HG03066 (cell line): ENCODE results near the gene SULT2B1.
"Not testable (repeated sequence)": the region's sequence is repeated elsewhere in the genome, so short reads cannot be mapped to it uniquely, and the experiment has no call there.

ENCODE experiments used
- ATAC-seq: cut with Tn5 transposase; IDR thresholded peaks from one replicate; pipeline ENCODE4 v1.9.1; 2021; ENCODE audit warnings: low read depth; ENCODE audit not compliant: unreplicated experiment

SULT2B1 gene

GRCh38 chr19:48551437-48552302 lies at the start of gene SULT2B1:
Gene SULT2B1, plus strand, starts transcription at chr19:48552172. Its CDS starts 81 bp downstream, at chr19:48552253.
- ATAC-seq, result no peak

GRCh38 chr19:48502350-48503018 lies 49.5 kb upstream of the SULT2B1 start:
- ATAC-seq, result no peak

- no peak for ATAC-seq
These were observed 45.7 kb upstream of the SULT2B1 start for GRCh38 chr19:48506138-48506733.

DNA sequence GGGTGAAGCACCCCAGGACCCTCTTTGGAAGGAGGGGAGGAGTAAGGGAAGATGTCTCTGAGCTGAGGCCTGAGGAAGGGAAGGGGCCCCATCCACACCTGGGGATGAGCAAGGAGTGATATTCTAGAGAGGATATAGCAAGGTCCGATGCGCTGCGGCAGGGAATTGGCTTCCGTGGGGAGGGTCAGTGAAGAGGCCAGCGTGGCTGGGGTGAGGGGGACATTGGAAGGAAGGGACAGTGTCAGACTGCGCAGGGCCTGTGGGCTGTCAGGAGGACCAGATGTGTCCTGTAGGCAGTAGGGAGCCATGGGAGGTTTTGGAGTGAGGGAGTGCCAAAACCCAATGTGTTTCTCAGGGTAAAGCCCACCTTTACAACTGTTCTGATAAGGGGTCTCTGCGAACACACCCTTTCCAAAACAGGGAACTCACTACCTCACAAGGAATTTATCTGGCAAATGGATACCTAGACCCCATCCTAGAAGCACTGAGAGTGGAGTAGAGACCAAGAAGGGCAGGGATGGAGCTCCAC lies 44.0 kb upstream of the SULT2B1 start:
- no peak for ATAC-seq

GRCh38 chr19:48508729-48509411 lies 43.1 kb upstream of the SULT2B1 start:
- no peak for ATAC-seq

GRCh38 chr19:48509467-48510194 lies 42.3 kb upstream of the SULT2B1 start:
- ATAC-seq, result no peak

DNA sequence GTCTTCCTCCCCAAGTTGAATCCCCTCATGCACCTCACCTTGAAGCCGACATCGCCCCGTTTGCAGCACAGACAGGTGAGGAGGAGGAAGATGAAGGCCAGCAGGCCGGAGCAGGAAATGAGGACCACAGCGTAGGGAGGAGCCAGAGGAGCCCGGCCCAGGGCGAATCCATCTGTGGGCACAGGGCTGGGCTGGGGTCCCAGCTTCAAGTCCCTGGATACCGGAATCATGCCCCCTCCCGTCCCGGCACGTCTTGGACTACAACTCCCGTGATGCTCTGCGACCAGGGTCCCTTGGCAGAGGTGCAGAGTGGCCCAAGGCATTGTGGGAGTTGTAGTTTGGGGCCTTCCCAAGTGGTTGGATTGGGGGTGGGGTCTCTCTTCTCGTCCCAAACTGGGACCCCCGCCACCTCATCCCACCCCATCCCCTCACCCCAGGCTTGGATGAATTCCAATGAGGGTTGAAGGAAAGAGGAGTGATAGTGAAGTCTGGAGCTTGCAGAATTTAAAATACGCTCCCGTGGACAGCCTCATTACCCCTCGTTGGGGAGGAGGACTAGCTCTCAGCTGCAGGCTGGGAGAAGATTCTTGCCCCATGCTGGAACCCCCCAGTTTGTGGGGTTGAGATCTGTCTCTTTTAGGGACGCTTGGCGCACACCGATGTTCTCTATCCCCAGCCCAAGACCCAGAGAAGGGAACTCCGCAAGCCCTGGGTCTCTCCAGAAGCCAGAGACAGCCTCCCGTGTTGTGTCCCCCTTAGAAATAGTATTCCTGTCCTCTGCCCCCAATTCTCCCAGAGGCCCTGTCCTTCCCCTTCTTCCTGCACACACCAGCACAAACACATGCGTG lies 41.3 kb upstream of the SULT2B1 start:
- ATAC-seq, result no peak

DNA sequence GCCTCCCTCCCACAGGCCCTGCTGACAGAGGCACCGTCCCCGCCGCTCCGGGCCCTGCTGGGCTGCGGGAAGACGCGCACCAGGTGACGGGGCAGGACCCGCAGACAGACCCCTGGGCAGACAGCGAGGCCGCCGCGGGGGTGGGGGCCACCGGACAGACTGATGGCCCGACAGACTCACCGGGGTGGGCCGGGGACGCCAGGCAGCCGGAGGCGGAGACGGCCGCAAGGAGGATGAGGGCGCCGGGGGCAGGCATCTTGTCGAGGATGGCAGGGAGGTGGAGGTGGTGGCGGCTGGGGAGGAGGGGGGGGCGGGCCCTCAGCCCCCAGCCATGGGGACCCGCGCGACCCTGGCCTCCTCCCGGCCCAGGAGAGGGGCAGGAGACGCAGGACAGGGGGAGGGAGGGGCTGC lies 40.6 kb upstream of the SULT2B1 start:
- ATAC-seq, result no peak

- no peak for ATAC-seq
These were observed 40.0 kb upstream of the SULT2B1 start, which contains the start of gene LMTK3 for GRCh38 chr19:48511800-48512503. Gene LMTK3, minus strand, starts transcription at chr19:48511835. Its CDS starts 259 bp downstream, at chr19:48511576.

- ATAC-seq, result no peak
These were observed 39.3 kb upstream of the SULT2B1 start for GRCh38 chr19:48512504-48513288.

GRCh38 chr19:48513289-48514122 lies 38.5 kb upstream of the SULT2B1 start:
- ATAC-seq, result no peak

GRCh38 chr19:48514123-48514458 lies 37.9 kb upstream of the SULT2B1 start:
- no peak for ATAC-seq

- ATAC-seq, result no peak
These were observed 35.4 kb upstream of the SULT2B1 start for GRCh38 chr19:48516536-48516935.

GRCh38 chr19:48518207-48518606 lies 33.8 kb upstream of the SULT2B1 start:
- no peak for ATAC-seq

- not testable (repeated sequence) for ATAC-seq
These were observed 32.5 kb upstream of the SULT2B1 start for GRCh38 chr19:48519426-48519825.

- no peak for ATAC-seq
These were observed 31.8 kb upstream of the SULT2B1 start for GRCh38 chr19:48520134-48520533.

DNA sequence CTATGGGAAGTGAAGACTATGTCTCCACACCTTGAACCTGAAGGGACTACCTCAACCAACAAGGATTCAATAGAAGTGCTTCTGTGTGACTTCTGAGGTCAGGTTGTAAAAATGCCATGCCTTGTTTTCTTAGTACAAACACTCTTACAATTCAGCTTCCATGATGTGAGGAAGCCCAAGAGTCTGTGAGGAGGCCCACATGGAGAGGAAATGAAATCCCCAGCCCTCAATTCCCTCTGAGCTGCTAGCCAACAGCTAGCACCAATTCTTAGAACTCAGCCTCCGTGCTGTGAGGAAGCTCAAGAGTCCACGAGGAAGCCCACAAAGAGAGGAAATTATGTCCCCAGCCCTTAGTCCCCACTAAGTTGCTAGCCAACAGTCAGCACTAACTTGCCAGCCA lies 27.8 kb upstream of the SULT2B1 start:
- no peak for ATAC-seq
